CD8-positive, alpha-beta memory T cell (primary cell): Measurements from ENCODE around the gene DPP6. TPM values are rescaled to one million over a fixed set of nuclear protein-coding genes. Genes with fewer than 3 reads are reported as not detected.

Experiments used
- CTCF ChIA-PET: fragments of 350-600 bp; sonication (Branson Sonifier 250); formaldehyde crosslinking; loops from one replicate; lab custom pipeline; 2021; ENCODE audit warnings: antibody characterized with exemption; lab: Charles Lee
- POLR2A ChIA-PET: fragments of 350-600 bp; sonication (Branson Sonifier 250); formaldehyde crosslinking; loops from one replicate; lab custom pipeline; 2021; ENCODE audit warnings: antibody characterized with exemption; lab: Charles Lee
- DNase-seq, 5 donors: peaks; one replicate each; pipeline versions ENCODE4 v3.0.0 to v3.0.0-alpha.2; 2020 to 2022; ENCODE audit warnings: mixed read lengths in 1 of 5
- H3K27ac ChIP-seq: one replicate; pipeline ENCODE4 v1.7.0; 2013; ENCODE audit warnings: low read depth, mild to moderate bottlenecking, low read length, moderate library complexity
- H3K27me3 ChIP-seq: 2 replicates; pipeline ENCODE4 v1.7.0; 2013; ENCODE audit warnings: low read length, mild to moderate bottlenecking; ENCODE audit not compliant: insufficient read depth, poor library complexity, severe bottlenecking
- H3K36me3 ChIP-seq: 2 replicates; pipeline ENCODE4 v1.7.0; 2013; ENCODE audit warnings: mild to moderate bottlenecking, low read length, moderate library complexity; ENCODE audit not compliant: insufficient read depth
- H3K4me1 ChIP-seq: 2 replicates; pipeline ENCODE4 v1.7.0; 2013; ENCODE audit warnings: mild to moderate bottlenecking, low read length, moderate library complexity; ENCODE audit not compliant: insufficient read depth
- H3K4me3 ChIP-seq: 2 replicates; pipeline ENCODE4 v1.7.0; 2013; ENCODE audit warnings: mild to moderate bottlenecking, low read length
- H3K9me3 ChIP-seq: 2 replicates; pipeline ENCODE4 v1.7.0; 2013; ENCODE audit warnings: mild to moderate bottlenecking, low read length
- H3K27ac Mint-ChIP-seq, 8 donors: one replicate each; pipeline ENCODE4 v1.8.0; 2020 to 2021; ENCODE audit warnings: mixed read lengths in 8 of 8, mild to moderate bottlenecking in 6 of 8, inconsistent platforms in 3 of 8, moderate library complexity in 3 of 8
- H3K27me3 Mint-ChIP-seq, 2 donors: one replicate each; pipeline ENCODE4 v1.8.0; 2020 to 2021; ENCODE audit warnings: mixed read lengths in 2 of 2, mild to moderate bottlenecking in 1 of 2, moderate library complexity in 1 of 2
- H3K36me3 Mint-ChIP-seq, 3 donors: one replicate each; pipeline ENCODE4 v1.8.0; 2020 to 2021; ENCODE audit warnings: mixed read lengths in 3 of 3, inconsistent platforms in 1 of 3, mild to moderate bottlenecking in 1 of 3
- H3K4me1 Mint-ChIP-seq, 3 donors: one replicate each; pipeline ENCODE4 v1.8.0; 2020 to 2021; ENCODE audit warnings: mixed read lengths in 3 of 3, inconsistent platforms in 1 of 3, mild to moderate bottlenecking in 1 of 3
- H3K4me3 Mint-ChIP-seq, 7 donors: one replicate each; pipeline ENCODE4 v1.8.0; 2020 to 2021; ENCODE audit warnings: mixed read lengths in 7 of 7, mild to moderate bottlenecking in 6 of 7, moderate library complexity in 4 of 7, inconsistent platforms in 2 of 7
- H3K9me3 Mint-ChIP-seq, 5 donors: one replicate each; pipeline ENCODE4 v1.8.0; 2020 to 2022; ENCODE audit warnings: mixed read lengths in 5 of 5, mild to moderate bottlenecking in 3 of 5, moderate library complexity in 2 of 5, inconsistent platforms in 1 of 5
- polyA plus RNA-seq: library from polyadenylated mRNA; unstranded; fragments of 300-500 nt; fragmentation: Illumina TruSeq; gene quantifications from one replicate; pipeline ENCODE4 v1.2.3, GENCODE V29; 2021
- total RNA-seq, 2 experiments: library from RNA; stranded (reverse); gene quantifications; one replicate each; pipeline ENCODE4 v1.2.3, GENCODE V29; 2021

DPP6 gene
- total and polyA plus RNA-seq, 3 experiments from 2014 or later: not detected

- Mint-ChIP-seq H3K36me3 (no peaks in the 10 kb centered on the region), H3K4me3 (no peak overlapping the region), H3K27me3 (no peaks in the 10 kb centered on the region), H3K9me3 (peaks cover 0 to 6% (median 0%) of the 10 kb centered on the region in 5 donors), H3K4me1 (no peaks in the 10 kb centered on the region), H3K27ac (no peak overlapping the region)
- Histone ChIP-seq H3K4me1 (no peaks in the 10 kb centered on the region), H3K4me3 (no peak overlapping the region), H3K9me3 (no peaks in the 10 kb centered on the region), H3K36me3 (no peaks in the 10 kb centered on the region), H3K27ac (no peak overlapping the region), H3K27me3 (no peaks in the 10 kb centered on the region)
- ChIA-PET POLR2A (no interaction called here), CTCF (no interaction called here)
- DNase-seq: no peak
These were observed 199.8 kb downstream of the DPP6 start for GRCh38 chr7:154252046-154252445.

GRCh38 chr7:154253810-154254209, 201.6 kb downstream of the DPP6 start:
- H3K27me3 ChIP-seq: no peaks in the 10 kb centered on the region
- H3K36me3 ChIP-seq: no peaks in the 10 kb centered on the region
- H3K4me1 ChIP-seq: no peaks in the 10 kb centered on the region
- no peak overlapping the region for H3K27ac ChIP-seq
- DNase-seq: no peak
- CTCF ChIA-PET: no interaction called here
- Mint-ChIP-seq H3K4me1 (no peaks in the 10 kb centered on the region), H3K27me3 (no peaks in the 10 kb centered on the region), H3K36me3 (no peaks in the 10 kb centered on the region), H3K9me3 (peaks cover 0 to 6% (median 4%) of the 10 kb centered on the region in 5 donors), H3K27ac (no peak overlapping the region), H3K4me3 (no peak overlapping the region)
- H3K9me3 ChIP-seq: no peaks in the 10 kb centered on the region
- H3K4me3 ChIP-seq: no peak overlapping the region
- POLR2A ChIA-PET: no interaction called here

- H3K4me3 ChIP-seq: no peak overlapping the region
- Mint-ChIP-seq H3K36me3 (no peaks in the 10 kb centered on the region), H3K27ac (no peak overlapping the region), H3K9me3 (peaks cover 0 to 11% (median 7%) of the 10 kb centered on the region in 5 donors), H3K4me3 (no peak overlapping the region), H3K4me1 (no peaks in the 10 kb centered on the region), H3K27me3 (no peaks in the 10 kb centered on the region)
- H3K9me3 ChIP-seq: no peaks in the 10 kb centered on the region
- no peak for DNase-seq
- H3K36me3 ChIP-seq: no peaks in the 10 kb centered on the region
- no peaks in the 10 kb centered on the region for H3K27me3 ChIP-seq
- no peaks in the 10 kb centered on the region for H3K4me1 ChIP-seq
- CTCF ChIA-PET: no interaction called here
- H3K27ac ChIP-seq: no peak overlapping the region
- POLR2A ChIA-PET: no interaction called here
These were observed 203.1 kb downstream of the DPP6 start for GRCh38 chr7:154255324-154255723.

GRCh38 chr7:154256150-154256549, 204.0 kb downstream of the DPP6 start:
- ChIA-PET CTCF (no interaction called here), POLR2A (no interaction called here)
- Histone ChIP-seq H3K4me3 (no peak overlapping the region), H3K36me3 (no peaks in the 10 kb centered on the region), H3K27ac (no peak overlapping the region), H3K27me3 (no peaks in the 10 kb centered on the region), H3K9me3 (no peaks in the 10 kb centered on the region), H3K4me1 (no peaks in the 10 kb centered on the region)
- no peak for DNase-seq
- Mint-ChIP-seq H3K9me3 (peaks cover 0 to 11% (median 7%) of the 10 kb centered on the region in 5 donors), H3K36me3 (no peaks in the 10 kb centered on the region), H3K4me1 (no peaks in the 10 kb centered on the region), H3K4me3 (no peak overlapping the region), H3K27me3 (no peaks in the 10 kb centered on the region), H3K27ac (no peak overlapping the region)

GRCh38 chr7:154259396-154259795, 207.2 kb downstream of the DPP6 start:
- no peaks in the 10 kb centered on the region for H3K4me1 Mint-ChIP-seq
- Histone ChIP-seq H3K27ac (no peak overlapping the region), H3K4me3 (no peak overlapping the region), H3K36me3 (no peaks in the 10 kb centered on the region), H3K27me3 (no peaks in the 10 kb centered on the region), H3K9me3 (no peaks in the 10 kb centered on the region), H3K4me1 (no peaks in the 10 kb centered on the region)
- H3K4me3 Mint-ChIP-seq: no peak overlapping the region
- ChIA-PET CTCF (no interaction called here), POLR2A (no interaction called here)
- no peaks in the 10 kb centered on the region for H3K36me3 Mint-ChIP-seq
- peaks cover 0 to 15% (median 9%) of the 10 kb centered on the region in 5 donors for H3K9me3 Mint-ChIP-seq
- H3K27ac Mint-ChIP-seq: no peak overlapping the region
- DNase-seq: no peak
- no peaks in the 10 kb centered on the region for H3K27me3 Mint-ChIP-seq

- H3K27ac Mint-ChIP-seq: no peak overlapping the region
- Histone ChIP-seq H3K36me3 (no peaks in the 10 kb centered on the region), H3K4me1 (no peaks in the 10 kb centered on the region), H3K4me3 (no peak overlapping the region), H3K27me3 (no peaks in the 10 kb centered on the region), H3K9me3 (no peaks in the 10 kb centered on the region), H3K27ac (no peak overlapping the region)
- no peak overlapping the region for H3K4me3 Mint-ChIP-seq
- no peaks in the 10 kb centered on the region for H3K27me3 Mint-ChIP-seq
- POLR2A ChIA-PET: no interaction called here
- no peaks in the 10 kb centered on the region for H3K36me3 Mint-ChIP-seq
- peaks cover 0 to 11% (median 6%) of the 10 kb centered on the region in 5 donors for H3K9me3 Mint-ChIP-seq
- CTCF ChIA-PET: no interaction called here
- no peak for DNase-seq
- no peaks in the 10 kb centered on the region for H3K4me1 Mint-ChIP-seq
These were observed 235.2 kb downstream of the DPP6 start for GRCh38 chr7:154287356-154287755.

GRCh38 chr7:154289119-154289518, 236.9 kb downstream of the DPP6 start:
- Mint-ChIP-seq H3K4me1 (no peaks in the 10 kb centered on the region), H3K27me3 (no peaks in the 10 kb centered on the region), H3K9me3 (peaks cover 0 to 10% (median 9%) of the 10 kb centered on the region in 5 donors), H3K27ac (no peak overlapping the region), H3K36me3 (no peaks in the 10 kb centered on the region), H3K4me3 (no peak overlapping the region)
- H3K9me3 ChIP-seq: no peaks in the 10 kb centered on the region
- POLR2A ChIA-PET: no interaction called here
- H3K27ac ChIP-seq: no peak overlapping the region
- no peaks in the 10 kb centered on the region for H3K36me3 ChIP-seq
- no peaks in the 10 kb centered on the region for H3K4me1 ChIP-seq
- DNase-seq: no peak
- no peak overlapping the region for H3K4me3 ChIP-seq
- CTCF ChIA-PET: no interaction called here
- no peaks in the 10 kb centered on the region for H3K27me3 ChIP-seq

- H3K4me3 ChIP-seq: no peak overlapping the region
- no peak overlapping the region for H3K4me3 Mint-ChIP-seq
- H3K27me3 ChIP-seq: no peaks in the 10 kb centered on the region
- POLR2A ChIA-PET: no interaction called here
- H3K36me3 ChIP-seq: no peaks in the 10 kb centered on the region
- no peak overlapping the region for H3K27ac Mint-ChIP-seq
- DNase-seq: no peak
- CTCF ChIA-PET: no interaction called here
- H3K9me3 ChIP-seq: no peaks in the 10 kb centered on the region
- no peaks in the 10 kb centered on the region for H3K36me3 Mint-ChIP-seq
- H3K27me3 Mint-ChIP-seq: no peaks in the 10 kb centered on the region
- H3K27ac ChIP-seq: no peak overlapping the region
- no peaks in the 10 kb centered on the region for H3K4me1 Mint-ChIP-seq
- no peaks in the 10 kb centered on the region for H3K4me1 ChIP-seq
- peaks cover 0 to 10% (median 2%) of the 10 kb centered on the region in 5 donors for H3K9me3 Mint-ChIP-seq
These were observed 244.2 kb downstream of the DPP6 start for GRCh38 chr7:154296443-154296842.

- POLR2A ChIA-PET: no interaction called here
- CTCF ChIA-PET: no interaction called here
- no peaks in the 10 kb centered on the region for H3K4me1 ChIP-seq
- H3K9me3 ChIP-seq: no peaks in the 10 kb centered on the region
- no peaks in the 10 kb centered on the region for H3K27me3 ChIP-seq
- H3K27ac ChIP-seq: no peak overlapping the region
- H3K36me3 Mint-ChIP-seq: no peaks in the 10 kb centered on the region
- no peaks in the 10 kb centered on the region for H3K4me1 Mint-ChIP-seq
- H3K27ac Mint-ChIP-seq: no peak overlapping the region
- H3K4me3 ChIP-seq: no peak overlapping the region
- DNase-seq: no peak
- H3K36me3 ChIP-seq: no peaks in the 10 kb centered on the region
- peaks cover 0 to 4% of the 10 kb centered on the region in 2 donors for H3K27me3 Mint-ChIP-seq
- H3K4me3 Mint-ChIP-seq: no peak overlapping the region
- peaks cover 0 to 8% (median 4%) of the 10 kb centered on the region in 5 donors for H3K9me3 Mint-ChIP-seq
These were observed 247.5 kb downstream of the DPP6 start for GRCh38 chr7:154299736-154300135.
